Measurements from ENCODE around the gene AJM1. TPM values are rescaled to one million over a fixed set of nuclear protein-coding genes. Genes with fewer than 3 reads are reported as not detected.
"Not testable (repeated sequence)": the region's sequence is repeated elsewhere in the genome, so short reads cannot be mapped to it uniquely, and the experiment has no call there.

The AJM1 gene
- total RNA-seq, 1 donor from 2014 or later = not detected

DNA sequence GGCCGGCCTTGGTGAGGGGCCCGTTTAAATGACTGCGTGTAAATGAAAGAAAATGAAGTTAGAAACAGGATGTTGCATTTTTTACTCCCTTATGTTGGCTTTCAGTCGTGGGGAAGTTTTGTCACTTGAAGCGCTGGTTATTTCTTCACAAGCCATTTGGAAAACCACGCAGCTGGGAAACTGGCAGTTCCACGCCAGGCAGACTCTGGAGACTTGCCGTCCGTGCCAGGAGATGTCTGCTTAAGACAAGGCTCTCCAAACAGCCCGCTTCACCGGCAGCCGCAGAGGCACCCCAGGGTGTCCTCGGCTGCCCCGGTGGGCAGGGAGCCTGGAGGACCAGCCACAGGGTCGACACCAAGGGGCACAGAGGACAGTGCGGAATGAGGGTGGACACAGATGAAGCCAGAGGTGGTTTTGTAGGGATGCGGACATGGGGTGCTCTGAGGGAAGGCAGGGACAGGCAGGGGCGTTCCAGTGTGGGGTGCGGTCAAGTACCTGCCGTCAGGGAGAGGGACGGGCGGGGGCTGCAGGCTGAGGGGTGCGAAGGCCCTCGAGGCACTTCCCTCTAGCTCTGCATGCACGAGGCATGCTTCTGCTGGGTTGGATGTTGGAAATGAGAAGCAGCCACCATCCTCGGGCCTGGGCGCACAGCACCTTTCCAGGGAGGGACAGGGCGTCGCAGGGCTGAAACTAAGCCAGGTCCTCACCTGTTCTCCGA lies 11.1 kb upstream of the AJM1 start:
- Mint-ChIP-seq H3K27me3 (ENCODE audit: insufficient read depth, low read depth) (peaks cover 9% of the 10 kb centered on the region), H3K4me3 (no peak overlapping the region), H3K27ac (no peak overlapping the region), H3K9me3 (no peaks in the 10 kb centered on the region), H3K4me1 (no peaks in the 10 kb centered on the region), H3K36me3 (peaks cover 10% of the 10 kb centered on the region)
- no peak for DNase-seq (ENCODE audit: low spot score)
- Histone ChIP-seq H2AFZ (replicated peaks) (no peak overlapping the region), H3K79me2 (ENCODE audit: low read depth) (no peaks in the 10 kb centered on the region), H3K9me3 (ENCODE audit: low read depth) (no peaks in the 10 kb centered on the region), H3K27me3 (no peaks in the 10 kb centered on the region), H3K27ac (no peak overlapping the region), H3K36me3 (no peaks in the 10 kb centered on the region), H3K4me3 (no peak overlapping the region), H3K9ac (no peak overlapping the region), H3F3A (ENCODE audit: low read depth) (peaks cover 2% of the 10 kb centered on the region), H3K4me2 (no peak overlapping the region), H4K20me1 (ENCODE audit: low read depth) (peaks cover 7% of the 10 kb centered on the region), H3K4me1 (no peaks in the 10 kb centered on the region)
- TF ChIP-seq, protein P1, sequence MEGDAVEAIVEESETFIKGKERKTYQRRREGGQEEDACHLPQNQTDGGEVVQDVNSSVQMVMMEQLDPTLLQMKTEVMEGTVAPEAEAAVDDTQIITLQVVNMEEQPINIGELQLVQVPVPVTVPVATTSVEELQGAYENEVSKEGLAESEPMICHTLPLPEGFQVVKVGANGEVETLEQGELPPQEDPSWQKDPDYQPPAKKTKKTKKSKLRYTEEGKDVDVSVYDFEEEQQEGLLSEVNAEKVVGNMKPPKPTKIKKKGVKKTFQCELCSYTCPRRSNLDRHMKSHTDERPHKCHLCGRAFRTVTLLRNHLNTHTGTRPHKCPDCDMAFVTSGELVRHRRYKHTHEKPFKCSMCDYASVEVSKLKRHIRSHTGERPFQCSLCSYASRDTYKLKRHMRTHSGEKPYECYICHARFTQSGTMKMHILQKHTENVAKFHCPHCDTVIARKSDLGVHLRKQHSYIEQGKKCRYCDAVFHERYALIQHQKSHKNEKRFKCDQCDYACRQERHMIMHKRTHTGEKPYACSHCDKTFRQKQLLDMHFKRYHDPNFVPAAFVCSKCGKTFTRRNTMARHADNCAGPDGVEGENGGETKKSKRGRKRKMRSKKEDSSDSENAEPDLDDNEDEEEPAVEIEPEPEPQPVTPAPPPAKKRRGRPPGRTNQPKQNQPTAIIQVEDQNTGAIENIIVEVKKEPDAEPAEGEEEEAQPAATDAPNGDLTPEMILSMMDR (IDR thresholded peaks at IDR 0.05) = no peak
- no peak for TF ChIP-seq EZH2phosphoT487 (IDR thresholded peaks at IDR 0.05)
- TF ChIP-seq EZH2 (IDR thresholded peaks at IDR 0.05) = no peak

DNA sequence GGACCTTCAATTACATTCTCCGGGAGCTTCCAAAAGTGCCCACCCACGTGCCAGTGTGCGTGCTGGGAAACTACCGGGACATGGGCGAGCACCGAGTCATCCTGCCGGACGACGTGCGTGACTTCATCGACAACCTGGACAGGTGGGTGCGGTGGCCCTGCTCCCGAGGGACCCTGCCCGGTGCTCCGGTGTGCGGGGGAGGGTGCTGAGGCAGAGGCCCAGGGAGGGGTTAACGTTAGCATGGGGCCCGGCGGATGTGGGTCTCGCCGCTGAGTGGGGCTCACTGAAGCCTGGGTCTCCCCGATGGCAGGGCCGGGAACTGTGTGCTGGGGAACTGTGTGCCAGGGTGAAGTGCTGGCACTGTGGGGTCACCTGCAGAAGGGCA lies 10.6 kb upstream of the AJM1 start:
- Histone ChIP-seq H3F3A (ENCODE audit: low read depth) (peaks cover 3% of the 10 kb centered on the region), H3K27ac (no peak overlapping the region), H4K20me1 (ENCODE audit: low read depth) (peaks cover 7% of the 10 kb centered on the region), H3K4me3 (no peak overlapping the region), H3K36me3 (no peaks in the 10 kb centered on the region), H3K79me2 (ENCODE audit: low read depth) (no peaks in the 10 kb centered on the region), H3K4me2 (no peak overlapping the region), H3K9me3 (ENCODE audit: low read depth) (no peaks in the 10 kb centered on the region), H3K9ac (no peak overlapping the region), H3K27me3 (no peaks in the 10 kb centered on the region), H3K4me1 (no peaks in the 10 kb centered on the region), H2AFZ (replicated peaks) (no peak overlapping the region)
- Mint-ChIP-seq H3K9me3 (no peaks in the 10 kb centered on the region), H3K36me3 (peaks cover 10% of the 10 kb centered on the region), H3K4me3 (no peak overlapping the region), H3K27ac (no peak overlapping the region), H3K4me1 (no peaks in the 10 kb centered on the region), H3K27me3 (ENCODE audit: insufficient read depth, low read depth) (peaks cover 11% of the 10 kb centered on the region)
- no peak for TF ChIP-seq EZH2phosphoT487 (IDR thresholded peaks at IDR 0.05)
- no peak for TF ChIP-seq EZH2 (IDR thresholded peaks at IDR 0.05)
- TF ChIP-seq, protein P1 (IDR thresholded peaks at IDR 0.05) = no peak
- no peak for DNase-seq (ENCODE audit: low spot score)

- Histone ChIP-seq H3K36me3 (no peaks in the 10 kb centered on the region), H3K4me2 (no peak overlapping the region), H3K4me3 (no peak overlapping the region), H4K20me1 (ENCODE audit: low read depth) (peaks cover 7% of the 10 kb centered on the region), H3F3A (ENCODE audit: low read depth) (peaks cover 3% of the 10 kb centered on the region), H3K9ac (no peak overlapping the region), H3K4me1 (no peaks in the 10 kb centered on the region), H2AFZ (replicated peaks) (no peak overlapping the region), H3K27ac (no peak overlapping the region), H3K79me2 (ENCODE audit: low read depth) (no peaks in the 10 kb centered on the region), H3K9me3 (ENCODE audit: low read depth) (no peaks in the 10 kb centered on the region), H3K27me3 (no peaks in the 10 kb centered on the region)
- Mint-ChIP-seq H3K9me3 (no peaks in the 10 kb centered on the region), H3K27me3 (ENCODE audit: insufficient read depth, low read depth) (peaks cover 11% of the 10 kb centered on the region), H3K36me3 (peaks cover 10% of the 10 kb centered on the region), H3K27ac (no peak overlapping the region), H3K4me3 (no peak overlapping the region), H3K4me1 (no peaks in the 10 kb centered on the region)
- TF ChIP-seq, protein P1 (IDR thresholded peaks at IDR 0.05) = no peak
- TF ChIP-seq EZH2 (IDR thresholded peaks at IDR 0.05) = no peak
- DNase-seq (ENCODE audit: low spot score) = no peak
Measured at GRCh38 chr9:136832581-136832980, 9.7 kb upstream of the AJM1 start.

- not testable (repeated sequence) for H2AFZ ChIP-seq (replicated peaks); H3K27ac ChIP-seq; H3K4me1 ChIP-seq; H3K9me3 ChIP-seq (ENCODE audit: low read depth); H3K36me3 ChIP-seq; H3F3A ChIP-seq (ENCODE audit: low read depth); DNase-seq (ENCODE audit: low spot score); H3K4me2 ChIP-seq; H3K9ac ChIP-seq; H3K4me3 ChIP-seq; H4K20me1 ChIP-seq (ENCODE audit: low read depth); H3K27me3 ChIP-seq; H3K79me2 ChIP-seq (ENCODE audit: low read depth); H3K9me3 Mint-ChIP-seq; H3K4me3 Mint-ChIP-seq; H3K4me1 Mint-ChIP-seq
- H3K27ac Mint-ChIP-seq = peak overlapping the region; percentile 38
- peaks cover 11% of the 10 kb centered on the region for H3K27me3 Mint-ChIP-seq (ENCODE audit: insufficient read depth, low read depth)
- H3K36me3 Mint-ChIP-seq = peaks cover 10% of the 10 kb centered on the region
Measured at GRCh38 chr9:136833381-136834048, 8.8 kb upstream of the AJM1 start.
